Psoas muscle (tissue), 8 donors: Measurements from ENCODE around the gene ACD. TPM values are rescaled to one million over a fixed set of nuclear protein-coding genes. Genes with fewer than 3 reads are reported as not detected.

ENCODE experiments used
- ATAC-seq, 4 donors: fragments of 200-7000 bp; cut with Tn5 transposase; one replicate each; pipeline ENCODE4 v1.9.1; 2020; ENCODE audit warnings: moderate library complexity in 3 of 4, mild to moderate bottlenecking in 2 of 4
- DNase-seq, 2 donors: peaks; one replicate each; pipeline ENCODE4 v3.0.0-alpha.2; 2020
- H3K27ac ChIP-seq: fragments of 200-600 bp; one replicate; pipeline ENCODE4 v1.8.0; 2022
- H3K27me3 ChIP-seq, 3 donors: fragments of 200-600 bp in 1 of 3; one replicate each; pipeline versions ENCODE4 v1.6.1 to v1.8.0; 2013 to 2022; ENCODE audit warnings: low read length in 2 of 3, mild to moderate bottlenecking in 2 of 3, moderate library complexity in 1 of 3; ENCODE audit not compliant: insufficient read depth in 3 of 3
- H3K36me3 ChIP-seq, 2 donors: fragments of 200-600 bp in 1 of 2; one replicate each; pipeline versions ENCODE4 v1.6.1 to v1.8.0; 2013 to 2022; ENCODE audit warnings: low read depth in 1 of 2, mild to moderate bottlenecking in 1 of 2, moderate library complexity in 1 of 2; ENCODE audit not compliant: insufficient read depth in 1 of 2
- H3K4me1 ChIP-seq: fragments of 200-600 bp; one replicate; pipeline ENCODE4 v1.8.0; 2022
- H3K4me3 ChIP-seq: fragments of 200-600 bp; one replicate; pipeline ENCODE4 v1.8.0; 2022; ENCODE audit warnings: mild to moderate bottlenecking
- H3K9me3 ChIP-seq: fragments of 200-600 bp; one replicate; pipeline ENCODE4 v1.8.0; 2022
- WGBS, 3 donors: extraction: QIAGEN DNeasy Blood & Tissue Kit; methylation state at CpG; one replicate each; pipeline versions ENCODE4 v1.1.6 to v1.1.7; 2013; 5-methylcytosine and 5-hydroxymethylcytosine counted together
- intact Hi-C, 2 donors: fragments of 100-400 bp; cut with DNase I; formaldehyde crosslinking; loops; one replicate each; pipeline versions ENCODE4 v1.11.0 to v1.14.2; 2022
- polyA plus RNA-seq, 3 donors: library from polyadenylated mRNA; stranded (reverse); fragments of 200-250 nt; gene quantifications; one replicate each; pipeline ENCODE4 v1.2.3, GENCODE V29; 2013
- total RNA-seq, 4 donors: library from RNA; stranded (reverse); fragmentation: NEBNext Ultra II Directional in 2 of 4; extraction: Animal tissue kit (Norgen Biotek cat#: 25700) in 2 of 4; gene quantifications; one replicate each; pipeline versions ENCODE4 v1.2.1 to v1.2.4, GENCODE V29; 2021 to 2023
- TF ChIP-seq, protein P1 (sequence below): fragments of 200-600 bp; IDR thresholded peaks from one replicate; pipeline ENCODE4 v1.8.0; 2022; ENCODE audit warnings: antibody characterized with exemption
- donor health status: healthy with polysubstance abuse.
- donor health status: DM: no; HTN: no; CAD: no; lungs with moderate emphysema.
- donor health status: Bipolar disorder and iron deficiency.
- donor health status: healthy.
- donor health status: DM: yes; HTN: yes; CAD: no.
- donor health status: DM: no; HTN: no; CAD: no.
- donor health status: DM: no; HTN: no; CAD: no.
- donor health status: DM: yes; HTN: yes; CAD: no.

The ACD gene
- total and polyA plus RNA-seq, 7 donors = 4.9 to 16.7 (median 8.9) TPM

DNA sequence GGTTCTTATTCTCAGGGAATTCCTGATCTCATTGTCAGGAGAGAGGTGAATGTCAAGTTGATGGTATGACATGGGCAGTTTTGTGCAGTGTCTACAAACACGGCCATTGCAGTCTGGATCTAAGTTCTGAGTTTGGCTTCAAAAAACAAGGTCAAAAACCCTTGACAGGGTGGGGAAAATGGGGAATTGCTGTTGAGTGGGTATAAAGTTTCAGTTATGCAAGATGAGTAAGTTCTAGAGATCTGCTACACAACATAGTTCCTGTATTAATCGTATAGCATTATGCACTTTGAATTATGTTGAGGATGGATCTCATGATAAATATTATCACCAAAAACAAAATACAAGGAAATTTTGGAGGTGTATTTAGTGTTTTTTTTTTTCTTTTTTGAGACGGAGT, 51.7 kb downstream of the ACD start:
- no peaks in the 10 kb centered on the region for H3K9me3 ChIP-seq
- intact Hi-C loops = no loop called here
- H3K27me3 ChIP-seq = no peaks in the 10 kb centered on the region
- peaks cover 8 to 28% of the 10 kb centered on the region in 2 donors for H3K36me3 ChIP-seq
- no peak overlapping the region for H3K27ac ChIP-seq
- ATAC-seq (no peak), DNase-seq (no peak)
- 85 to 92% (median 88%) methylated on average over 3 of the region's 3 CpGs for WGBS, 3 donors
- TF ChIP-seq, protein P1, sequence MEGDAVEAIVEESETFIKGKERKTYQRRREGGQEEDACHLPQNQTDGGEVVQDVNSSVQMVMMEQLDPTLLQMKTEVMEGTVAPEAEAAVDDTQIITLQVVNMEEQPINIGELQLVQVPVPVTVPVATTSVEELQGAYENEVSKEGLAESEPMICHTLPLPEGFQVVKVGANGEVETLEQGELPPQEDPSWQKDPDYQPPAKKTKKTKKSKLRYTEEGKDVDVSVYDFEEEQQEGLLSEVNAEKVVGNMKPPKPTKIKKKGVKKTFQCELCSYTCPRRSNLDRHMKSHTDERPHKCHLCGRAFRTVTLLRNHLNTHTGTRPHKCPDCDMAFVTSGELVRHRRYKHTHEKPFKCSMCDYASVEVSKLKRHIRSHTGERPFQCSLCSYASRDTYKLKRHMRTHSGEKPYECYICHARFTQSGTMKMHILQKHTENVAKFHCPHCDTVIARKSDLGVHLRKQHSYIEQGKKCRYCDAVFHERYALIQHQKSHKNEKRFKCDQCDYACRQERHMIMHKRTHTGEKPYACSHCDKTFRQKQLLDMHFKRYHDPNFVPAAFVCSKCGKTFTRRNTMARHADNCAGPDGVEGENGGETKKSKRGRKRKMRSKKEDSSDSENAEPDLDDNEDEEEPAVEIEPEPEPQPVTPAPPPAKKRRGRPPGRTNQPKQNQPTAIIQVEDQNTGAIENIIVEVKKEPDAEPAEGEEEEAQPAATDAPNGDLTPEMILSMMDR = no peak
- H3K4me3 ChIP-seq = no peak overlapping the region
- H3K4me1 ChIP-seq = no peaks in the 10 kb centered on the region

Other genes with a start within 250 kb of the ACD start
- gene ZDHHC1, start 243.8 kb downstream of the ACD start, total RNA-seq = 10 to 100 TPM in 1 of 4 donors, 1 to 10 TPM in 3; 5.8 to 11.0 (median 6.9) TPM
- gene ZDHHC1, start 243.8 kb downstream of the ACD start, polyA plus RNA-seq = 1 to 10 TPM; 1.7 to 5.0 (median 2.9) TPM
- gene HSD11B2, start 229.1 kb downstream of the ACD start, total RNA-seq = under 1 TPM; 0.16 to 0.71 (median 0.39) TPM
- under 1 TPM; 0.11 to 0.35 (median 0.17) TPM for gene HSD11B2, start 229.1 kb downstream of the ACD start, polyA plus RNA-seq
- gene ATP6V0D1, start 179.1 kb downstream of the ACD start, total RNA-seq = 100 to 1,000 TPM in 1 of 4 donors, 10 to 100 TPM in 3; 81.2 to 104 (median 87.3) TPM
- 10 to 100 TPM; 60.2 to 92.4 (median 62.8) TPM for gene ATP6V0D1, start 179.1 kb downstream of the ACD start, polyA plus RNA-seq
- not detected for gene AGRP, start 176.7 kb downstream of the ACD start, total RNA-seq
- gene AGRP, start 176.7 kb downstream of the ACD start, polyA plus RNA-seq = not detected
- gene RIPOR1, start 131.4 kb downstream of the ACD start, total RNA-seq = 10 to 100 TPM; 34.1 to 58.1 (median 49.5) TPM
- 10 to 100 TPM; 16.5 to 27.4 (median 20.6) TPM for gene RIPOR1, start 131.4 kb downstream of the ACD start, polyA plus RNA-seq
- gene CTCF, start 97.7 kb downstream of the ACD start, total RNA-seq = 10 to 100 TPM; 22.1 to 26.5 (median 26.0) TPM
- gene CTCF, start 97.7 kb downstream of the ACD start, polyA plus RNA-seq = 10 to 100 TPM; 17.7 to 44.7 (median 18.9) TPM
- gene CARMIL2, start 15.1 kb downstream of the ACD start, total RNA-seq = 1 to 10 TPM in 1 of 4 donors, under 1 TPM in 2, not detected in 1; 0.59 to 1.1 (median 0.63) TPM
- under 1 TPM; 0.17 to 0.46 (median 0.30) TPM for gene CARMIL2, start 15.1 kb downstream of the ACD start, polyA plus RNA-seq
- 1 to 10 TPM; 4.9 to 6.8 (median 5.9) TPM for gene PARD6A, start 700 bp upstream of the ACD start, total RNA-seq
- 10 to 100 TPM in 1 of 3 donors, 1 to 10 TPM in 2; 8.0 to 11.0 (median 9.9) TPM for gene PARD6A, start 700 bp upstream of the ACD start, polyA plus RNA-seq
- gene ENKD1, start 6.5 kb upstream of the ACD start, total RNA-seq = 1 to 10 TPM; 6.5 to 7.6 (median 7.1) TPM
- gene ENKD1, start 6.5 kb upstream of the ACD start, polyA plus RNA-seq = 10 to 100 TPM; 17.5 to 20.7 (median 19.2) TPM
- 1 to 10 TPM; 5.1 to 7.3 (median 5.9) TPM for gene C16orf86, start 6.6 kb upstream of the ACD start, total RNA-seq
- gene C16orf86, start 6.6 kb upstream of the ACD start, polyA plus RNA-seq = 1 to 10 TPM; 2.6 to 6.5 (median 4.5) TPM
- gene GFOD2, start 59.1 kb upstream of the ACD start, total RNA-seq = 10 to 100 TPM in 1 of 4 donors, 1 to 10 TPM in 3; 8.0 to 11.3 (median 9.0) TPM
- 10 to 100 TPM; 12.2 to 17.3 (median 17.0) TPM for gene GFOD2, start 59.1 kb upstream of the ACD start, polyA plus RNA-seq
- 10 to 100 TPM; 17.6 to 27.9 (median 25.2) TPM for gene RANBP10, start 146.3 kb upstream of the ACD start, total RNA-seq
- gene RANBP10, start 146.3 kb upstream of the ACD start, polyA plus RNA-seq = 10 to 100 TPM in 2 of 3 donors, 1 to 10 TPM in 1; 9.1 to 16.3 (median 11.1) TPM
- gene TSNAXIP1, start 146.6 kb upstream of the ACD start, total RNA-seq = under 1 TPM; 0.29 to 0.88 (median 0.60) TPM
- 1 to 10 TPM in 1 of 3 donors, under 1 TPM in 2; 0.27 to 1.4 (median 0.65) TPM for gene TSNAXIP1, start 146.6 kb upstream of the ACD start, polyA plus RNA-seq
- 10 to 100 TPM; 30.2 to 37.8 (median 35.0) TPM for gene THAP11, start 182.1 kb upstream of the ACD start, total RNA-seq
- 10 to 100 TPM; 31.9 to 78.6 (median 35.0) TPM for gene THAP11, start 182.1 kb upstream of the ACD start, polyA plus RNA-seq
- 100 to 1,000 TPM in 2 of 4 donors, 10 to 100 TPM in 2; 77.4 to 104 (median 96.8) TPM for gene NUTF2, start 186.7 kb upstream of the ACD start, total RNA-seq
- gene NUTF2, start 186.7 kb upstream of the ACD start, polyA plus RNA-seq = 100 to 1,000 TPM; 129 to 170 (median 134) TPM
- 10 to 100 TPM; 17.2 to 26.4 (median 19.2) TPM for gene CENPT, start 187.4 kb upstream of the ACD start, total RNA-seq
- 10 to 100 TPM; 13.8 to 19.9 (median 19.9) TPM for gene CENPT, start 187.4 kb upstream of the ACD start, polyA plus RNA-seq
- 10 to 100 TPM; 33.8 to 52.1 (median 42.1) TPM for gene EDC4, start 212.8 kb upstream of the ACD start, total RNA-seq
- 10 to 100 TPM; 21.1 to 32.2 (median 23.8) TPM for gene EDC4, start 212.8 kb upstream of the ACD start, polyA plus RNA-seq
- gene NRN1L, start 224.6 kb upstream of the ACD start, total RNA-seq = 1 to 10 TPM in 1 of 4 donors, under 1 TPM in 1, not detected in 2; 0.77 to 1.1 TPM
- under 1 TPM; 0.23 to 0.38 (median 0.37) TPM for gene NRN1L, start 224.6 kb upstream of the ACD start, polyA plus RNA-seq
- 10 to 100 TPM; 11.3 to 18.8 (median 16.4) TPM for gene PSKH1, start 233.0 kb upstream of the ACD start, total RNA-seq
- gene PSKH1, start 233.0 kb upstream of the ACD start, polyA plus RNA-seq = 10 to 100 TPM in 2 of 3 donors, 1 to 10 TPM in 1; 9.6 to 16.9 (median 11.0) TPM